Measurements from ENCODE around the gene ZNF768. TPM values are rescaled to one million over a fixed set of nuclear protein-coding genes. Genes with fewer than 3 reads are reported as not detected.
A peak's percentile ranks its signal among the peaks of the same experiment; 100 is the strongest.

The ZNF768 gene
- total and polyA plus RNA-seq, 2 of the 13 experiments (the other 11 are each of a cell fraction or from before 2014, with no cell fraction given): 26.7 to 34.4 TPM

DNA sequence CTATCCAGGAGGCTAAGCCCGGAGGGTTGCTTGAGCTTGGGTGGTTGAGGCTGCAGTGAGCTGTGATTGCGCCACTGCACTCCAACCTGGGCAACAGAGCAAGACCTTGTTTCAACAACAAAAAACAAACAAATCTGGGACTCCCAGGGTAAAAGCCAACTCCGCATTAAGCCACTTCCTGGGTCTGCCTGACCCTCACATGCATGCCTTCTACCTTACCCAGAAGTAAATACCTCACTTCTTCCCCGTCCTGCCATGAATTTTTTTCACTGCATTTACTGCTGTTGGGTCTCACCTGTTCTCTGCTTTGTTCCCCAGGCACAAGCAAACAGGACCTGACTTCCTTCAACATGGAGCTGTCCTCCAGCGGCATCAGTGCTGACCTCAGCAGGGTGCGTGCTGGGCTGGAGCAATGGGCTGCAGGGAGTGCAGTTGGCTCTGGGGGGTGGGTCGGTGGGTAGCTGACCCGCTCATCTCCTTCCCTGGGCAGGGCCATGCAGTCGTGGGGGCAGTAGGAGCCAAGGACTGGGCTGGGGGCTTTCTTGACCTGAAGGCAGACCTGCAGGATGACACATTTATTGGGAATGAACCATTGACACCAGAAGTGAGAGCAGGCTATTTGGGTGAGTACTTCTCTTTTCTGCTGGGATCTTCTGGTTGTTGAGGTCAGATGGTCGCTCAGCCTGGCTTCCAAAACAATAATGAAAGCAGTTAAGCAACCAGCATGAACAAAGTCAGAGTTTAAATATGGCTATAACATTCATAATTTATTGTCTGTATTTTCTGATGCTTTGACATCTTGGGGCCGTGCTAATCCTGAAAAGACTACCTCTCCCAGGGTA lies 37.4 kb downstream of the ZNF768 start (continued):
- TF ChIP-seq, protein P1, sequence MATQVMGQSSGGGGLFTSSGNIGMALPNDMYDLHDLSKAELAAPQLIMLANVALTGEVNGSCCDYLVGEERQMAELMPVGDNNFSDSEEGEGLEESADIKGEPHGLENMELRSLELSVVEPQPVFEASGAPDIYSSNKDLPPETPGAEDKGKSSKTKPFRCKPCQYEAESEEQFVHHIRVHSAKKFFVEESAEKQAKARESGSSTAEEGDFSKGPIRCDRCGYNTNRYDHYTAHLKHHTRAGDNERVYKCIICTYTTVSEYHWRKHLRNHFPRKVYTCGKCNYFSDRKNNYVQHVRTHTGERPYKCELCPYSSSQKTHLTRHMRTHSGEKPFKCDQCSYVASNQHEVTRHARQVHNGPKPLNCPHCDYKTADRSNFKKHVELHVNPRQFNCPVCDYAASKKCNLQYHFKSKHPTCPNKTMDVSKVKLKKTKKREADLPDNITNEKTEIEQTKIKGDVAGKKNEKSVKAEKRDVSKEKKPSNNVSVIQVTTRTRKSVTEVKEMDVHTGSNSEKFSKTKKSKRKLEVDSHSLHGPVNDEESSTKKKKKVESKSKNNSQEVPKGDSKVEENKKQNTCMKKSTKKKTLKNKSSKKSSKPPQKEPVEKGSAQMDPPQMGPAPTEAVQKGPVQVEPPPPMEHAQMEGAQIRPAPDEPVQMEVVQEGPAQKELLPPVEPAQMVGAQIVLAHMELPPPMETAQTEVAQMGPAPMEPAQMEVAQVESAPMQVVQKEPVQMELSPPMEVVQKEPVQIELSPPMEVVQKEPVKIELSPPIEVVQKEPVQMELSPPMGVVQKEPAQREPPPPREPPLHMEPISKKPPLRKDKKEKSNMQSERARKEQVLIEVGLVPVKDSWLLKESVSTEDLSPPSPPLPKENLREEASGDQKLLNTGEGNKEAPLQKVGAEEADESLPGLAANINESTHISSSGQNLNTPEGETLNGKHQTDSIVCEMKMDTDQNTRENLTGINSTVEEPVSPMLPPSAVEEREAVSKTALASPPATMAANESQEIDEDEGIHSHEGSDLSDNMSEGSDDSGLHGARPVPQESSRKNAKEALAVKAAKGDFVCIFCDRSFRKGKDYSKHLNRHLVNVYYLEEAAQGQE (IDR thresholded peaks at IDR 0.05; ENCODE audit: borderline replicate concordance in 1 of 2, low read depth in 1 of 2, low read length in 2 of 2): 0 out of 4 replicates have a peak, but pooled peaks of 1 of the 2 experiments have one; percentile 31
- TF ChIP-seq SIX1 (CRISPR knock-in tag; IDR thresholded peaks at IDR 0.05; ENCODE audit: borderline replicate concordance) (peak; percentile 28; the same call in 1 of the 2 replicates), ONECUT2 (CRISPR knock-in tag; IDR thresholded peaks at IDR 0.05) (no peak), ZBTB33 (CRISPR knock-in tag; IDR thresholded peaks at IDR 0.05) (no peak), ZMYM4 (CRISPR knock-in tag; IDR thresholded peaks at IDR 0.05) (peak; percentile 62; the same call in 1 of the 2 replicates), RELA (CRISPR knock-in tag; IDR thresholded peaks at IDR 0.05) (no peak), ZNF253 (CRISPR knock-in tag; IDR thresholded peaks at IDR 0.05; ENCODE audit: borderline replicate concordance) (no peak), CHD4 (IDR thresholded peaks at IDR 0.05; ENCODE audit: borderline replicate concordance, low read length) (no peak), ZNF205 (CRISPR knock-in tag; IDR thresholded peaks at IDR 0.05) (0 out of 2 replicates have a peak, but pooled peaks have one; percentile 37), ZNF609 (CRISPR knock-in tag; IDR thresholded peaks at IDR 0.05; ENCODE audit: borderline replicate concordance) (no peak; the same call in 1 of the 2 replicates), JUND (CRISPR knock-in tag; IDR thresholded peaks at IDR 0.05) (no peak), MEF2D (CRISPR knock-in tag; IDR thresholded peaks at IDR 0.05) (peak; percentile 70)
- TF ChIP-seq, protein P2, sequence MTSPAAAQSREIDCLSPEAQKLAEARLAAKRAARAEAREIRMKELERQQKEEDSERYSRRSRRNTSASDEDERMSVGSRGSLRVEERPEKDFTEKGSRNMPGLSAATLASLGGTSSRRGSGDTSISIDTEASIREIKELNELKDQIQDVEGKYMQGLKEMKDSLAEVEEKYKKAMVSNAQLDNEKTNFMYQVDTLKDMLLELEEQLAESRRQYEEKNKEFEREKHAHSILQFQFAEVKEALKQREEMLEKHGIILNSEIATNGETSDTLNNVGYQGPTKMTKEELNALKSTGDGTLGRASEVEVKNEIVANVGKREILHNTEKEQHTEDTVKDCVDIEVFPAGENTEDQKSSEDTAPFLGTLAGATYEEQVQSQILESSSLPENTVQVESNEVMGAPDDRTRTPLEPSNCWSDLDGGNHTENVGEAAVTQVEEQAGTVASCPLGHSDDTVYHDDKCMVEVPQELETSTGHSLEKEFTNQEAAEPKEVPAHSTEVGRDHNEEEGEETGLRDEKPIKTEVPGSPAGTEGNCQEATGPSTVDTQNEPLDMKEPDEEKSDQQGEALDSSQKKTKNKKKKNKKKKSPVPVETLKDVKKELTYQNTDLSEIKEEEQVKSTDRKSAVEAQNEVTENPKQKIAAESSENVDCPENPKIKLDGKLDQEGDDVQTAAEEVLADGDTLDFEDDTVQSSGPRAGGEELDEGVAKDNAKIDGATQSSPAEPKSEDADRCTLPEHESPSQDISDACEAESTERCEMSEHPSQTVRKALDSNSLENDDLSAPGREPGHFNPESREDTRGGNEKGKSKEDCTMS (CRISPR knock-in tag; conservative IDR thresholded peaks at IDR 0.05): no peak

Data from HepG2 (cell line).